Mammary epithelial cell (primary cell): ENCODE measurements around the gene LMBRD1.
"Not testable (repeated sequence)": the region's sequence is repeated elsewhere in the genome, so short reads cannot be mapped to it uniquely, and the experiment has no call there.

ENCODE experiments used
- CTCF ChIP-seq, 2 donors: IDR thresholded peaks in 1 of 2; conservative IDR thresholded peaks in 1 of 2; 2 replicates each; pipeline ENCODE4 v1.5.1; 2011 to 2012; ENCODE audit warnings: inconsistent platforms in 2 of 2, low read length in 2 of 2, mild to moderate bottlenecking in 2 of 2, control low read depth in 1 of 2, low read depth in 1 of 2; ENCODE audit not compliant: insufficient read depth in 1 of 2; ENCODE audit errors: extremely low read depth in 1 of 2
- EZH2 ChIP-seq: IDR thresholded peaks from 2 replicates; pipeline ENCODE4 v1.6.1; 2012; ENCODE audit warnings: low read length, inconsistent platforms, borderline replicate concordance

- TF ChIP-seq CTCF (conservative IDR thresholded peaks at IDR 0.05 in 1 of 2, IDR thresholded peaks at IDR 0.05 in 1 of 2; ENCODE audit: extremely low read depth in 1 of 2, insufficient read depth in 1 of 2, low read depth in 1 of 2, low read length in 2 of 2); EZH2: not testable (repeated sequence)
Observed at GRCh38 chr6:69798796-69799195, 2.0 kb upstream of the LMBRD1 start.
